Fibroblast of skin of right biceps (primary cell): ENCODE results near the gene TRIP12.
"Not testable (repeated sequence)": the region's sequence is repeated elsewhere in the genome, so short reads cannot be mapped to it uniquely, and the experiment has no call there.

Experiments used
- DNase-seq: peaks from one replicate; pipeline ENCODE4 v3.0.0-alpha.2; 2013

Gene TRIP12

GRCh38 chr2:229921892-229922448, at the start of gene TRIP12:
Gene TRIP12 (minus strand): TSS chr2:229922009. CDS start chr2:229880079, 41,930 bp downstream.
- peak; percentile 98 for DNase-seq

- DNase-seq: no peak
These were observed 49.5 kb upstream of the TRIP12 start for GRCh38 chr2:229971298-229971790.

GRCh38 chr2:229970406-229970805, 48.6 kb upstream of the TRIP12 start:
- DNase-seq: no peak

- no peak for DNase-seq
These were observed 48.1 kb upstream of the TRIP12 start for GRCh38 chr2:229969921-229970320.

GRCh38 chr2:229963596-229963995, 41.8 kb upstream of the TRIP12 start:
- not testable (repeated sequence) for DNase-seq

GRCh38 chr2:229956491-229956890, 34.7 kb upstream of the TRIP12 start:
- DNase-seq: no peak

- no peak for DNase-seq
These were observed 33.9 kb upstream of the TRIP12 start for GRCh38 chr2:229955663-229956062.

- DNase-seq: no peak
These were observed 30.5 kb upstream of the TRIP12 start for GRCh38 chr2:229952256-229952835.

GRCh38 chr2:229947544-229947943, 25.7 kb upstream of the TRIP12 start:
- no peak for DNase-seq

- no peak for DNase-seq
These were observed 24.2 kb upstream of the TRIP12 start for GRCh38 chr2:229945975-229946374.

GRCh38 chr2:229943770-229944449, 22.1 kb upstream of the TRIP12 start:
- no peak for DNase-seq

- DNase-seq: no peak
These were observed 21.4 kb upstream of the TRIP12 start for GRCh38 chr2:229943171-229943570.

GRCh38 chr2:229942671-229943070, 20.9 kb upstream of the TRIP12 start:
- no peak for DNase-seq

- DNase-seq: no peak
These were observed 15.7 kb upstream of the TRIP12 start for GRCh38 chr2:229937537-229937936.

- no peak for DNase-seq
These were observed 9.4 kb upstream of the TRIP12 start for GRCh38 chr2:229931241-229931640.

GRCh38 chr2:229930656-229931055, 8.8 kb upstream of the TRIP12 start:
- no peak for DNase-seq

- DNase-seq: peak; percentile 48
These were observed 6.1 kb upstream of the TRIP12 start for GRCh38 chr2:229927817-229928321.

- DNase-seq: no peak
These were observed 3.4 kb upstream of the TRIP12 start for GRCh38 chr2:229925201-229925600.

- DNase-seq: not testable (repeated sequence)
These were observed 2.7 kb upstream of the TRIP12 start for GRCh38 chr2:229924541-229924940.

- DNase-seq: peak; percentile 64
These were observed 909 bp upstream of the TRIP12 start, which contains the start of gene FBXO36 for GRCh38 chr2:229922449-229923386. Gene FBXO36 (plus strand): TSS chr2:229922503. CDS start chr2:229922514, 11 bp downstream.

- peak; percentile 67 for DNase-seq
These were observed 513 bp downstream of the TRIP12 start for GRCh38 chr2:229921101-229921891.
